ENCODE measurements around the gene SSNA1. TPM values are rescaled to one million over a fixed set of nuclear protein-coding genes. Genes with fewer than 3 reads are reported as not detected.

SSNA1 gene
- total RNA-seq, 6 experiments from 2014 or later, result 21.5 to 53.3 (median 25.5) TPM

DNA sequence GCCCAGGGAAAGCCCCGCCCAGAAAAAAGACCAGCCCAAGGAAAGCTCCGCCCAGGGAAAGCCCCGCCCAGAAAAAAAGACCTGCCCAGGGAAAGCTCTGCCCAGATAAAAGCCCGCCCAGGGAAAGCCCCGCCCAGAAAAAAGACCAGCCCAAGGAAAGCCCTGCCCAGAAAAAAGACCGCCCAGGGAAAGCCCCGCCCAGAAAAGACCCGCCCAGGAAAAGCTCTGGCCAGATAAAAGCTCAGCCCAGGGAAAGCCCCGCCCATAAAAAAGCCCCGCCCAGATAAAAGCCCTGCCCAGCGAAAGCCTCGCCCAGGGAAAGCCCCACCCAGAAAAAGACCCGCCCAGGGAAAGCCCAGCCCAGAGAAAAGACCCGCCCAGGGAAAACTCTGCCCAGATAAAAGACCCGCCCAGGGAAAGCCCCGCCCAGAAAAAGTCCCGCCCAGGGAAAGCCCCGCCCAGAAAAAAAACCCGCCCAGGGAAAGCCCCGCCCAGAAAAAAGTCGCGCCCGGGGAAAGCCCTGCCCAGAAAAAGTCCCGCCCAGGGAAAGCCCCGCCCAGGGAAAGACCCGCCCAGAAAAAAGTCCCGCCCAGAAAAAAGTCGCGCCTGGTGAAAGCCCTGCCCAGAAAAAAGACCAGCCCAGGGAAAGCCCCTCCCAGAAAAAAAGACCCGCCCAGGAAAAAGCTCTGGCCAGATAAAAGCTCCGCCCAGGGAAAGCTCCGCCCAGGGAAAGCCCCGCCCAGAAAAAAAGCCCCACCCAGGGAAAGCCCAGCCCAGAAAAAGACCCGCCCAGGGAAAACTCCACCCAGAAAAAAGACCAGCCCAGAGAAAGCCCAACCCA is 37.6 kb upstream of the SSNA1 start:
- H3K4me3 ChIP-seq, result no peak overlapping the region
- H3K36me3 ChIP-seq, result no peaks in the 10 kb centered on the region
- no peak overlapping the region for H3K27ac ChIP-seq
- no peaks in the 10 kb centered on the region for H3K4me1 ChIP-seq
- peak in 3 of 4 donors; percentile 6 to 63 (median 57) for ATAC-seq
- 37% methylated on average over 27 of the region's 34 CpGs for WGBS (ENCODE audit: insufficient coverage, low coverage, low lambda C conversion rate, missing lambda C conversion rate)
- TF ChIP-seq, protein P1, sequence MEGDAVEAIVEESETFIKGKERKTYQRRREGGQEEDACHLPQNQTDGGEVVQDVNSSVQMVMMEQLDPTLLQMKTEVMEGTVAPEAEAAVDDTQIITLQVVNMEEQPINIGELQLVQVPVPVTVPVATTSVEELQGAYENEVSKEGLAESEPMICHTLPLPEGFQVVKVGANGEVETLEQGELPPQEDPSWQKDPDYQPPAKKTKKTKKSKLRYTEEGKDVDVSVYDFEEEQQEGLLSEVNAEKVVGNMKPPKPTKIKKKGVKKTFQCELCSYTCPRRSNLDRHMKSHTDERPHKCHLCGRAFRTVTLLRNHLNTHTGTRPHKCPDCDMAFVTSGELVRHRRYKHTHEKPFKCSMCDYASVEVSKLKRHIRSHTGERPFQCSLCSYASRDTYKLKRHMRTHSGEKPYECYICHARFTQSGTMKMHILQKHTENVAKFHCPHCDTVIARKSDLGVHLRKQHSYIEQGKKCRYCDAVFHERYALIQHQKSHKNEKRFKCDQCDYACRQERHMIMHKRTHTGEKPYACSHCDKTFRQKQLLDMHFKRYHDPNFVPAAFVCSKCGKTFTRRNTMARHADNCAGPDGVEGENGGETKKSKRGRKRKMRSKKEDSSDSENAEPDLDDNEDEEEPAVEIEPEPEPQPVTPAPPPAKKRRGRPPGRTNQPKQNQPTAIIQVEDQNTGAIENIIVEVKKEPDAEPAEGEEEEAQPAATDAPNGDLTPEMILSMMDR (IDR thresholded peaks at IDR 0.05), result no peak
- TF ChIP-seq POLR2A (IDR thresholded peaks at IDR 0.05), result no peak
- no peaks in the 10 kb centered on the region for H3K9me3 ChIP-seq
- intact Hi-C loops (cut with DNase I), result no loop called here
- peaks cover 0 to 4% of the 10 kb centered on the region in 2 donors for H3K27me3 ChIP-seq
- no peak for DNase-seq

DNA sequence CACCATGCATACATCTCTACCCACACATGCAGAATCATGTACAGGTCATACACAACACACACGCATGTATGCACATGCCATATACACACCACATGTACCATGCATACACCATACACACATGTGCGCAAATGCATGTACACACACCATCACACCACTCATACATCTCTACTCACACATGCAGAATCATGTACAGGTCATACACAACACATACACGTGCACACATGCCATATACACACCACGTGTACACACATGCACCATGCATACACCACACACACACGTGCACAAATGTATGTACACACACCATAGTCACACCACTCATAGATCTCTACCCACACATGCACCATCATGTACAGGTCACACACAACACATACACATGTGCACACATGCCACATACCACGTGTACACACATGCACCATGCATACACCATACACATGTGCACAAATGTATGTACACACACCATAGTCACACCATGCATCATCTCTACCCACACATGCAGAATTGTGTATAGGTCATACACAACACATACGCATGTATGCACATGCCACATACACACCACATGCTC is 35.6 kb upstream of the SSNA1 start:
- 86% methylated on average over 7 of the region's 7 CpGs for WGBS (ENCODE audit: insufficient coverage, low coverage, low lambda C conversion rate, missing lambda C conversion rate)
- no peak overlapping the region for H3K4me3 ChIP-seq
- no peaks in the 10 kb centered on the region for H3K4me1 ChIP-seq
- intact Hi-C loops (cut with DNase I), result no loop called here
- TF ChIP-seq POLR2A (IDR thresholded peaks at IDR 0.05), result no peak
- TF ChIP-seq, protein P1 (IDR thresholded peaks at IDR 0.05), result no peak
- no peak overlapping the region for H3K27ac ChIP-seq
- DNase-seq, result no peak
- peaks cover 0 to 6% of the 10 kb centered on the region in 2 donors for H3K27me3 ChIP-seq
- H3K36me3 ChIP-seq, result no peaks in the 10 kb centered on the region
- ATAC-seq, result no peak
- no peaks in the 10 kb centered on the region for H3K9me3 ChIP-seq

DNA sequence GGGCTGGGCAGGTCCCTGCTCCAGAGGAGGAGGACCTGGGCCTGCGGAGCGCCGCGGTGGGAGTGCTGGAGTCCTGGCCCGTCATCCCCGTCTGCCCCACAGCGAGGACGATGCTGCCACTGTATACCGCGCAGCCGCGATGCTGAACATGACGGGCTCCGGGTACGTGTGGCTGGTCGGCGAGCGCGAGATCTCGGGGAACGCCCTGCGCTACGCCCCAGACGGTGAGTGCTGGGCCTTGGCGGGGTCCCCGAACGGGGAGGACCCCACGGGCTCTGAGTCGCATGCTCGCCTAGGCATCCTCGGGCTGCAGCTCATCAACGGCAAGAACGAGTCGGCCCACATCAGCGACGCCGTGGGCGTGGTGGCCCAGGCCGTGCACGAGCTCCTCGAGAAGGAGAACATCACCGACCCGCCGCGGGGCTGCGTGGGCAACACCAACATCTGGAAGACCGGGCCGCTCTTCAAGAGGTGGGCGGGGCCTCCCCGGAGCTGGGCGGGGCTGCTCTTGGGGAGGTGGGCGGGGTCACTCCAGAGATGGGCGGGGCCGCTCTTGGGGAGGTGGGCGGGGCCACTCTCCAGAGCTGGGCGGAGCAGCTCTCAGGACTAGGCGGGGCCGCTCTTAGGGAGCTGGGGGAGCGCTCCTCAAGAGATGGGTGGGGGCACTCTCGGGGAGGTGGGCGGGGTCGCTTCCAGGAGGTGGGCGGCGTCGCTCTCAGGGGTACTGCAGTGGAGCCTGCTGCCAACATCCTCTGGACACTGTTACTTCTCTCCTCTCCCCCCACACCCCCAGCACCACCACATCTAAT is 31.7 kb upstream of the SSNA1 start:
- intact Hi-C loops (cut with DNase I), result no loop called here
- H3K27me3 ChIP-seq, result peaks cover 0 to 12% of the 10 kb centered on the region in 2 donors
- H3K36me3 ChIP-seq, result no peaks in the 10 kb centered on the region
- H3K9me3 ChIP-seq, result no peaks in the 10 kb centered on the region
- H3K4me1 ChIP-seq, result no peaks in the 10 kb centered on the region
- under 1% methylated on average over 17 of the region's 65 CpGs for WGBS (ENCODE audit: insufficient coverage, low coverage, low lambda C conversion rate, missing lambda C conversion rate)
- no peak overlapping the region for H3K27ac ChIP-seq
- no peak for TF ChIP-seq POLR2A (IDR thresholded peaks at IDR 0.05)
- TF ChIP-seq, protein P1 (IDR thresholded peaks at IDR 0.05), result no peak
- H3K4me3 ChIP-seq, result no peak overlapping the region
- DNase-seq (no peak), ATAC-seq (peak; percentile 48 to 68 (median 63))

DNA sequence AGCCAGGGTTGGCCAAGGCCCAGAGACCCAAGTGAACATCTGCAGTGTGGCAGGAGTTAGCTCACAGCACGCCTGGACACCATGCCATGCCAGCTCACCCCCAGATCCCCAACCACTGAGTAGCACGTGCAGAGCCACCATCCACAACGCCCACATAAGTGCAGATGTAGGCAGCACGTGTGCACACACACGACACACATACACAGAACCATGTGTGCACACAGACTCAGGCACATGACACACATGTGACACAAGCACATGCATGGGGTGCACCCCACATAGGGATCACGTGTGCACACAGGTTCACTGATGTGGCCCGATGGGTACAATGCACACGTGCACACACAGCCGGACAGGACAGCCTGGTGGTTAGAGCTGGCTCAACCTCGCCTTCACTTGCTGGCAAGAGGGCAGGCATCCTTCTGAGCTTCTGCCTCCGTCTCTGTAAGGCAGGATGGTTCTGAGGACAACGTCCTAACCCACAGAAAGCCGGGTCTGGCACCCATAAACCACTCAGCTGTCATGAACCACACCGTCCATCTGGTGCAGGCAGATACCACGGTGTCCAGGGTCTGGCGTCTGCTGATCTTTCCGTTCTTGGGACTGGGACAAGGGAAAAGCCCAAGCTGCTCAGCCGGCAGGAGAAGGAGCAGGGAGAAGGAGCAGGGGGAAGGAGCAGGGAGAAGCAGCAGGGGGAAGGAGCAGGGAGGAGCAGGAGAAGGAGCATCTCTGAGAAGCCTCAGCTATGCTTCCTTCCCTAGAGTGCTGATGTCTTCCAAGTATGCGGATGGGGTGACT is 30.7 kb upstream of the SSNA1 start:
- Histone ChIP-seq H3K4me3 (no peak overlapping the region), H3K4me1 (peaks cover 0 to 4% (median 0%) of the 10 kb centered on the region in 4 donors), H3K27ac (no peak overlapping the region), H3K9me3 (no peaks in the 10 kb centered on the region), H3K27me3 (peaks cover 6 to 21% of the 10 kb centered on the region in 2 donors), H3K36me3 (no peaks in the 10 kb centered on the region)
- intact Hi-C loops (cut with DNase I), result no loop called here
- ATAC-seq (no peak), DNase-seq (no peak)
- 26% methylated on average over 10 of the region's 19 CpGs for WGBS (ENCODE audit: insufficient coverage, low coverage, low lambda C conversion rate, missing lambda C conversion rate)
- no peak for TF ChIP-seq POLR2A (IDR thresholded peaks at IDR 0.05)
- TF ChIP-seq, protein P1 (IDR thresholded peaks at IDR 0.05), result no peak
